GM11168 (cell line): ENCODE results near the gene HILPDA.

Source experiments
- in situ Hi-C: fragments of 300-500 bp; cut with MboI; formaldehyde crosslinking; loops from one replicate; pipeline ENCODE4 v1.12.0; 2022; ENCODE audit warnings: low sequenced_read_pairs; ENCODE audit not compliant: unreplicated experiment

HILPDA gene, protein sequence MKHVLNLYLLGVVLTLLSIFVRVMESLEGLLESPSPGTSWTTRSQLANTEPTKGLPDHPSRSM

DNA sequence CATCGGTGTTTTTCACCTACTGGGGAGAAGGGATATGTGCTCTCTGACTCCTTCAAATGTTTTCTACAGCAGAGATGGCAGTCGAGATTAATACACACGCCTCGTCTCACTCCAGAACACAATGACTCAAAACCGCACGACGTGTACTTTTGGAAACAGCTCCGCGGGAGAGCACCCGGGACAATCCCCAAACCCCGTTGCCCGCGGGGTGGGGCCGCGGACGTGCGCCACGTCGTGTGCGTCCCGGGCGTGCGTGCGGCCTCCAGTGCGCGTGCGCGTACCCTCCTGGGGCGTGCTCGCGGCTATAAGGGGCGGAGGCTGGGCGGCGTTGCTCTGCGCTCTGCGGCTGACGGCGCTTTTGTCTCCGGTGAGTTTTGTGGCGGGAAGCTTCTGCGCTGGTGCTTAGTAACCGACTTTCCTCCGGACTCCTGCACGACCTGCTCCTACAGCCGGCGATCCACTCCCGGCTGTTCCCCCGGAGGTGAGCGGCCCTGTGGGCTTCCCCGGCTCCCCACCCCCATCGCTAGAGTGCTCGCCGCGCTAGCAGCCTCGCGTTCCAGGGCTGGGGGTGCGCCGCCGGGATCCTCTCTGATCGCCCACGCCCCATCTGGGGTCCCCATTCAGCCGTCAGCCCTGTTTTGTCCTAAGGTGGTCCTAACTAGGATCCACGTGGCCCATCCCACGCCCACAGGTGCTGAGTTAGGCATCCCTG lies at the start of gene HILPDA:
TSS of gene HILPDA (plus strand) at position 336 of the 712 bp plus-strand sequence. CDS start 1,391 bp downstream, outside the sequence.
- in situ Hi-C loops, result no loop called here

DNA sequence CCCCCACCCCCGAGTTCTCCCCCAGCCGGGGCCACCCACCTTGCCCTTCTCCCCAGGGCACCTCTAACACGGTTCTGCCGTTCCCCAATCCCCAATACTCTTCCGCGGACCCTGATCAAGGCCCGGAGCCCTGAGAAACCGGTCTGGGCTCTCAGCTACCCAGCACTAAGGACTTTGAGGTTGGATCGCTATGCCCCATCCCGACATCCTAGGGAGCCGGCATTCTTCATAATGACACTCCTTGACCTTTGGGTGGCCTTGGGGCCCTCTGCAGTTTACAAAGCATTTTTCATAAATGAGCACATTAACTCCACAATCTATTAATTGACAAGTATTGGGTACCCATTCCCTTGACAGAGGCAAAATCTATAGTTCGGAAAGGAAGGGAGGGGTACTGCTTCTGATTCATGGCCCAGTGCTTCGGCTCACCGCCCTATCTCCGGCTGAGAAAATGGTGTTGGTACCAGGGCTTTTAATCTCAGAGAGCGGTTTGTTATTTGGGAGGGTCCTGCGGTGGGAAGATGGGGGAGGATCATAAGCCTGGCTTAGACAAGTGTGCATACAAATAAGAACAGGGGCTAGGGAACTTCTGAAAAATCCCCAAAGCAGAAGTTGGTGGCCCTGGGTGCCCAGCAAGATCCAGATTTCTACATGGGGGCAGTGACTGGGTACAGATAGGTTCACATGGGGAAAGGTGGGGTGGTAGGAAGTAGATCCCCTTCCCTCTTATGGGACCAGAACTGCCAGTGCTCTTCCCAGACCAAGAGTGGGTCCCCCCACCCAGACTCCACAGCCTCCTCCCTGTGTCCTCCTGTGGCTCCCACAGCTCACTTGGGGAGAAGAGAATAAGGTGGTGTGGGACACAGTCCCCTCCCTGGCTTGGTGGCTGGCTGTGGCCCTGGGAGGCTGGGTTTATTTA lies 49.1 kb upstream of the HILPDA start:
- in situ Hi-C loops, result no loop called here

DNA sequence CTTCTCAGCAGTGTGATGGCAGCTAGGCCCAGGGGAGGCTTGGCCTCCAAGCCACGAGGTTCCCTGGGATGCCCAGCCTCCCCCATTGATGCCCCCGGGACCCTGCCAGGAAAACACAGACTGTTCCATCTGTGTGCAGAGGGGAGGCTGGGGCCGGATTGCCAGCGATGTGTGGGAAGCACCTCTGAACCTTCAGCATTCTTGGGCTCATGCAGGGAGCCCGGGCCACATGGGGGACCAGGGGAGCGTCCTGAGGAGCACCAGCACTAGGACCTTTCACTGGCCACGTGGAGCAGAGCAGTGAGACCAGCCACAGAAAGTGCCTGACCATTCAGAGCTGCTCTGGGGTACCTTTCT lies 48.5 kb upstream of the HILPDA start:
- in situ Hi-C loops, result no loop called here

DNA sequence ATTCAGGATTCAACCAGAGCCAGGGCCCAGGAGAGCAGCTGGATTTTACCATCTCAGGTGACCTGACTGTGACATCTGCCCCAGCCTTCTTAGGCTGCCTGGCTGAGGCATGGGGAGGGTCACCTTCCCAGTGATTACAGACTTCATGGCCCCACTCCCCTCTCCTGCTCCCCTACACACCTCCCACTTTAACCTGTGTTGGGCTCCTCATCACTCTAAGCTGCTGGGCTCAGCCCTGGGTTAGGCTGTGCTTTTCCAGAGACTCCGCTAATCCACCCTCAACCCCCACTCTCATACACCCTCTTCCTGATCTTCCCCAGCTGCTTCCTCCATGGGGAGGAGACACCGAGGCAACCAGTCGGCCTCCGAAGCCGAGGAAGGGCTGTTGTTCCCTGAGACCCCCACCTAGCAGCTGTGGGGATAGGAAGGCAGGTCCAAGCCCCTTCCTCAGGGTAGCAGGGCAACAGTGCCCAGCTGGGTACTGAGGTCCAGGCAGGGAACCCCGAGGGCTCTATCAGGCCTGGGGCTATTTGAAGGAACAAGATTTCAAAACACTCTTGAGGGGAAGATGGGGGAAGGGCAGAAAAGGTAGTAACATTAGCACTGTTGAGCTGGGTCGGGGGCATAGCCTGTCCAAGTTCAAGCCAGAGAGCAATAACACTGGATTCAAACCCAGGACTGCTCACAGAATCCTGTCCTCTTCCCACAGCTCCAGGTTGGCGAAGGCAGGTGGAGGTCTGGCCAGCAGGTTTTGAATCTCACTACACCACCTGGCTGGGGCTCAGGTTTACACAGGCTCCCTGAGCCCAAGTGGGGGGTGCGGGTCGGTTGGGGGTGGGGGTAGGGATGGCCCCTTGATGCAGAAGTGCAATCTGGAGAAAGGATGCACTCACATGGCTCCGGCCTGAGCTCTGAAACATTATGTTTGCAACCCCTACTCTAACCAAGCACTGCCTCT lies 47.6 kb upstream of the HILPDA start:
- in situ Hi-C loops, result no loop called here

DNA sequence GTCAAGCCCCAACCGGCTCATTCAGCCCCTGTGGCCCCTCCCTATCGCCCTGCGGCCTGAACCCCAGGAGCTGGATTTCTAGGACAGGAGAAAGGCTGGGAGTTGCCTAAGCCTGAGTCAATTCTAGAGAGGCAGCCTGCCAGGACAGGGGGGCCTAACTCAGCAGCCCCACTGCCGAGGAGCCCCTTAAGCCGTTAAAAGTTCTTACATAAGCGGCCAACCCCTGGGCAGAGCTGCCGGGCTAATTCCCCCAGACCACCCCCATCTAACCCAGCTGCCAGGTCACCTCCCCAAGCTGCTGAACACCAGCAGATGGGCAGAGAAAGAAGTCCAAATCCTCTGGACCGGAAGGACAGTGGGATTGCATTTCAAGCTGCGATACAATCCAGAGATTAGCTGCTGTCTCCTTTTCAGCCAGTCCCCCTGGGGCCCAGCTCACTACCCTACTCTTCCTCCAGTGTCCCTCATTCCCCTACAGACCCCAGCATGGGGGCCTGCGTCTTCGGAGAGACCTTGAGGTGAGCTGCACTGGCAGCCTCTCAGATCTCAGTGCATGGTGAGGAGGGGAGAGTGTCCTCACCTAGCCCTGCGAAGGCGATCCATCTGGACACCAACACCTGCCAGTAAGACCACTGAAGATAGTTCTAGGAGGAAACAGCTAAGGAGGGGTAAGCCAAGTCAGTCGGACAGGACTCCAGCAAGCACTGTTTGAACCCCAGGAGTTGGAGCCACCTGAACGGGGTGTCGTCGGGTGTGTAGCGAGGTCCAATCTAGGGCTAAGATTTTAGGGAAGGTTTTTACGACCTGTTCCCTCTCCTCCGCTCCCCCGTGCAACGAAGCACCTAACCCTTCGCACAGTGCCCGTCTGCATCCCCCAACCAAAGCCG lies 46.7 kb upstream of the HILPDA start:
- in situ Hi-C loops, result no loop called here

DNA sequence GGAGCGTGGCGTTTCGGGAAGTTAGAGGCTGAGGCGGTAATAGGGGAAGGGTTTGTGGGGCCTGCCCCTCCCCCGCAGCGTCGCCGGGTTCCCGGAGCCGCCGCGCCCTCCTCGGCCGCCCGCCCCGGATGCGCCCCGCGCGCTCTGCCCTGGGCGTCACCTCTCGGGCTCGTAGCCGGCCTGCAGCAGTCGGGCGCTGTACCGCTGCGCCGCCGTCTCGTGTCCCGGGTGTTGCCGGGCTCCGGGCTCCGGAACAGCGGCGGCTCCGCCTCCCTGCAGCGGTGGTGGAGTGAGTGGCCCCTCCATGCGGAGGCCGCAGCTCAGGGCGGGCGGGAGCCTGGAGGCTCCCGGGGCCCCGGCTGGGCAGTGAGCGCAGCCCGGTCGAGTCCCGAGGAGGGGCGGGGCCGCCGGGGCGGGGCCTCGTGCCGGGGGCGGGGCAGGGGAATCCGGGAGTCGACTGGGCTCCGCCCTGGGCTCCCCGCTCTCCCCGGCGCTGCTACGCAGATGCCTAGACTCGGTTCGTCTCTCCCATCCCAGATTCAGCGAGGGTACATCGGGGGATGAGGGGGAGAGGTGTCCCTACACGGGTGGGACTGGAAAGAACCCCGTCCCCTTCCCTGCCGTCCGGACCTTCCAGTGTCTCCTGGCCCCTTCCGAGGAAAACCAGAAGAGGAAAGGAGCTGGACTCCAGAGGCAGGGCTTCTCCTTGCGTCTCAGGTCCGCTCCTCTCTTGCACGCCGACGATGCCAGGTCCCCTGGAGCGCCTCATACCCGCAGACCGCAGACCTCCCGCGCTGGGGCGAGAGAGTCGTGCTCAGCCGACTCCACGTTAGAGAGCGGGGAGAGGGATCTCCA lies 45.9 kb upstream of the HILPDA start, which contains the start of gene IMPDH1:
TSS of gene IMPDH1 (minus strand) at position 387 of the 855 bp plus-strand sequence. CDS start at position 306, 81 bp downstream.
- in situ Hi-C loops, result no loop called here

DNA sequence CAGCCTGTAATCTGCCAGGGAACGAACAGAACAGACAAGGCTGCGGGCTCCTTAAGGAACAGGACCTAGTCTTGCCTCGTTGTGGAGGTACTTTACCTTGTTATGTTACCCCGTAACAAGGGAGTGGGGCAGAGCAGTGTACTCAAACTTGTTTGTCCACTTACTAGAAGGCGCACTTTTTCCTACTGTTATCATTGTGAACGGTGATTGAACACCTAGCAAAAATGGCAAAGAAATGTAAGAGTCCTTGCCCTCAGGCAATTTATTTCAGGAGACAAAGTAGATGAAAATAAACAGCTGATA lies 45.3 kb upstream of the HILPDA start:
- in situ Hi-C loops, result no loop called here

DNA sequence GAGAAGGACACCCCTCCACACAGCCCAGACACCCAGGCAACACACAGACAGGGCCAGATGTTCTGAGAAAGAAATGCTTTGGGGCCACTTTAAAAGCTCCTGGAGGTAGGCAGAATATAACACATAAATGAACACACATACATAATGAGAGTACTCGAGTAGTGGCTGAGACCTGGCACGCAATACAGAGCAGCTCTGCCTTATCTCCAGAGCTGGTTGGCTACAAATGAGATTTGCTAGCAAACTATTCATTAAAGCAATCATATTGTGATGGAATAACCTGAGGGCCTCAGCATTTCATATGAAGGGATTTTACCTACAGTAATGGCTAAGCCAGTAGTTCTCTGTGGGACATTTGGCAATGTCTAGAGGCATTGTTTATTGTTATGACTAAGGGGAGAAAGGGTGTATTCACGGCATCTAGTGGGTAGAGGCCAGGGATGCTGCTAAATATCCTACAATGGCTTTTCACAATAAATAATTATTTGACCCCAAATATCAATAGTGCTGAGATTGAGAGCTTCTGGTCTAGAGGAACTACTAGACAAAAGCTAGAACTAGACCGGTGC lies 40.4 kb upstream of the HILPDA start:
- in situ Hi-C loops, result no loop called here

DNA sequence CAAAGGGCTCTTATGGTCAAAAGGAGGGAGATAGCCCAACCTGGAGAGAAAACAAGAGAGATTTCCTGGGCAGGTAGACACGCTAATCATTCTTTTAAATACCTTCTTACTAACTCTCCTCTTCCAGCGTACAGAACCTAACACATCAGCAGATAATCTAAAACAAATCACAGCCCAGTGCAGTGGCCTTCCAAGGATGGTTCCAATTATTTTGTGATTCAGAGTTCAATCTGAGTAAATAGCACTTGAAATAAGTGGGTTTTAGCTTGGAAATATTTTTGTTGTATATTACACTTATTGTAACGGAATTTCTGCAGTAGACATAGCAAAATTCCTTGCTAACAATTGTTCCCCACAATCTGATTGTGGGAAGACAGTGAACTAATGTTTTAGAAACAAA lies 38.6 kb upstream of the HILPDA start:
- in situ Hi-C loops, result no loop called here

DNA sequence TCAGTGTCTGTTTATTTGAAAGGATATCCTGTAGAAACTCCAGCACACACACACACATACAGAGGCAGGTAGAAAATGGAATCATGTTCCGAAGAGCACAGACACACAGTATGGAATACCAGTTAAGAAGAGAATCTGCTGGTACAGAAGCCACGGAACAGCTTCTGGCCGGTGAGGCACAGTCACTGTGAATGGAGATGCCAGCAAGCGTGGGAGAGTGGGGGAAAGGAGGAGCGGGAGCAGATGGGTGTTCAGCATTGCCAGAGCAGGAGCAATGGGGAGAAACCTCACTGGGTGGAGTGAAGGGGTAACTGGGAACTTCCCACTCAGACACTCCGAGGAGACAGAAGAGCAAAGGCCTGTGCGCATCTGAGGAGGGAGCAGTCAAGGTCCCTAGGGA lies 36.4 kb upstream of the HILPDA start:
- in situ Hi-C loops, result no loop called here

DNA sequence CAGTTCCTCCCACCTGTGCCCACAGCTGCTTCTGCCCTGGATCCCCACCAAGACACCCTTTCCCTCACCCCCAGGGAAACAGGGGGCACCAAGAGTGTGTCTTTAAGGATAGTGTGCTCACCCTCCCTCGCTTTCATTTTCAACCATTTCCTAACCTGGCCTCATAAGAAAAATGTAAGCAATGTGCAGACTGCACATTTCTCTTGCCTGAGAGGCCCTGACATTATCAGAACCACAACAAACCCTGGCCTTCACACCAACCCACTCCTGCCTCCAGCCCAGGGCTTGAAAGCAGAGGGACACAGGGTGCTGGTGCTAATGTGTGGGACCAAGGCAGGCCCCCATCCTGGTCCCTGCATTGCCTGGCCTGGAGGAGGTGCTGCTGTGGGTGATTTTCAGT lies 34.9 kb upstream of the HILPDA start:
- in situ Hi-C loops, result no loop called here

DNA sequence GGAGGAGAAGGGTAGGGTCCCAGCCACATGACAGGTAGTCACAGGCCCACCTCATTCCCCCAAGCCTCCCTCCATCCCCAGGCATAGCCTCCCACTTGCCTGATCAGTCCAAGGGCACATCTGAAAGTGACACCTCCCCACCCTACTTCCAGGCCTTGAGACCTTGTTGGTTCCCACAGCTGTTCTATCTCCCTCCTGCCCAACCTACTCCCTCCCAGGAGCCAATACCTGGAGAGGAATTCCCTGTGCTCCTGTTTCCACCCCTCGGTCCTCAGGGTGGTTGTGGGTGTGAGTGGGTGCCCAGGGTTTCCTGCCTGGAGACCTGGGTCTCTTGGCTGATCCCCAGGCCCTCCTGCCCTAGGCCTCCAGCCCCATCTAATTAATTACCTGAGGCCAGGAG lies 34.3 kb upstream of the HILPDA start:
- in situ Hi-C loops, result no loop called here

DNA sequence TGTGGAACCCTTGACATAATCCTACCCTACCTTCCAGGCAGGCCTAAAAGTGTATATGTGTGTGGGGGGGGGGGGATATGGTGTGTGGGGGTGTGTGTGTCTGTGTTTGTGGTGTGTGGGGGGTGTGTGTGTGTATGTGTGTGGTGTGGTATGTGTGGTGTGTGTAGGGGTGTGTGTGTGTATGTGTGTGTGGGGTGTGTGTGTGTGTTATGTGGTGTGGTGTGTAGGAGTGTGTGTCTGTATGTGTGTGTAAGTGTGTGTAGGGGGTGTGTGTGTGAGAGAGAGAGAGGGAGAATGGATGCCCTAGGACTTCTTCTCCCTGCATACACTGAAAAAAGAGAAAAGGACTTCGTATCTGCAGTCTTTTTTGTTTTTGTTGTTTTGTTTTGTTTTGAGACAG lies 33.6 kb upstream of the HILPDA start:
- in situ Hi-C loops, result no loop called here

DNA sequence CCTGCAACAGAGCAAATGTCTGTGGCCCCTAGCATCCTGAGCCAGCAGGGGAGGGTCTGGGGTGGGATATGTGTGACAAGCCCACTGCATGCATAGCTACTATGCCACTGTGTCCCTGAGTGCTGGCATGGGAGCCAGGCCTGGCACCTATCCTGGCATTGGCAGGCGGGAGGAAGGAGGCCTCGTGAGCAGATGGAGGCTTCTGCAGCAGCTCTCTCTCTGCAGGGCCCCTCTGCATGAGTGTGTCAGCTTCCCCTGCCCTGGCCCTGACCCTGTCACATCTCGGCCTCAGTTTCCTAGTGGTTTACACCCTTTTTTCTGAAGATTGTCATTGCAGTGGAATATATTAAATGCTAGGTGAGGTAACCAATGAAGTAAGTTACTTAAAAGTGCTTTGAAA lies 32.8 kb upstream of the HILPDA start:
- in situ Hi-C loops, result no loop called here

DNA sequence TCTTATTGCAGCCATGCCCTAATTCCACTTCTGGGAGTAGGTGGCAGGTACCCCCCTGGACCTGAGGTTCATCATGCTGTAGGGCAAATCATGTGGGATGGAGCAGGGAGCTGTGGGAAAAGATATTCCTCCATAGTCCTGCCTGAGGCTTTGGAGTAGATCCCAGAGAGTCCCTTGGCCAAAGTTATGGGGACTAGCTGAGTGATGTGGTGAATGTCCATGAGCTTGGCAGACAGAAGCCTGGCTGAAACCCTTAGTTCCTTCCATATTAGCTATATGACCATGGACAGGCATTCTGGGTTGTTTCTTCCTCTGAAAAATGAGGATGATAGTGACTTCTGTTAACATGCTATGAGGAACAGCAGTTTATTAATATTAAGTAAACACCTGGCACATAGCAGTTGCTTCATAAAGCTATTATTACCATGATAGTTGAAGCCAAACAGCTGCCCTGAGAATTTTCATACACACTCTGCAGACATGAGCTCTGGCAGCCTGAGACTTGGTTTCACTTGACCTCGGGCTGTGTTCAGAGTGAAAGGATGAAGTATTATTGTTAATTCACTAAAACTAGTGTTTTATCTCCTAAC lies 30.9 kb upstream of the HILPDA start:
- in situ Hi-C loops, result no loop called here

DNA sequence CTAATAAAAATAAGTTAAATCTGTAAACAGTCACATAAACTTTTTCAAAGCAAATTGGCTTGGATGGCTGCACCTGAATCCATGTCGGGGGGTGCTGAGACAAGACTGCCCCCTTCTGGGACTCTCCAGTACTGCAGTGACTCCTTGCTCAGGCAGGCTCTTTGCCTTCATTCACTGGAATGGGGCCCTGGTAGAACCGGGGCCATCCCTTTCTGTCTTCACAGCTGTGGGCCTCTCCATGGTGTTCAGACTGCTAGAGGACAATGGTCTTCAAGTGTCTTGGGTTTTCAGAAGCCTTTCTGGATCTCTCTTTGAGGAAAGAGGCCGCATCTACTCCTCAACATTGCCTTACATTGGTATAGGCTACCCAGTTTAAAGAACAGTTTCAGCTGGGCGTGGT lies 29.8 kb upstream of the HILPDA start:
- in situ Hi-C loops, result no loop called here

DNA sequence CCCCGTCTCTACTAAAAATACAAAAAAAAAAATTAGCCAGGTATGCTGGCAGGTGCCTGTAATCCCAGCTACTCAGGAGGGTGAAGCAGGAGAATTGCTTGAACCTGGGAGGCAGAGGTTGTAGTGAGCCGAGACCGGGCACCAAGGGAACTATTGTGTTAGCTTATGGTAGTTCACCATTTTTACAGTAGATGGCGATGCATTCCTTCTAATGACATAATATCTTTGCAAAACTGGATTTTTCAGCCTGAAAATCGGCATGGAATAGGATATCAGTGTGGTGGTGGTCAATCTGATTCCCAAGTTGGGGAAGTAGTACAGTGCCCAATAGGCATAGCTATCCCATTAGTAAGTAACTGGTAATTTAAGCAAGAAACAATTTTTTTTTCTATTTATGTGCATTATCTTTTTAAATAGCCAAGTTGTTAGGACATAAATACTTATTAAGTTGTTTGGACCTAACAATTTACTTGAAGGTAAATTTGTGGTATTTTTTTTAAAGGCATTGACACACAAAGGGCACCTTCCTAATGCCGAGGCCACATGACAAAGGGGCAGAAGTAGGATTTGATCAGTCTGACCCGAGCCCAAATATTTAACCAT lies 28.3 kb upstream of the HILPDA start:
- in situ Hi-C loops, result no loop called here
